HepG2 (cell line): ENCODE measurements around the gene CD1C. TPM values are rescaled to one million over a fixed set of nuclear protein-coding genes. Genes with fewer than 3 reads are reported as not detected.

Experiments
- ATAC-seq: fragments of 200-7000 bp; cut with Tn5 transposase; 3 replicates; pipeline ENCODE4 v1.9.1; 2020; ENCODE audit warnings: mild to moderate bottlenecking, moderate library complexity
- BruUV-seq: library from RNA; stranded (reverse); fragments of 400-500 nt; replicated peaks from 2 replicates; lab custom pipeline; 2021; lab: Mats Ljungman, UMichigan
- CTCF ChIA-PET: fragments of 300-600 bp; formaldehyde crosslinking; extraction: SDS; loops from one replicate; lab custom pipeline; 2021; ENCODE audit warnings: low total read pairs, inconsistent platforms, low intra/inter-chr PET ratio; lab: Yijun Ruan, JAX
- POLR2A ChIA-PET: fragments of 350-600 bp; sonication (Branson Sonifier 250); formaldehyde crosslinking; loops from one replicate; lab custom pipeline; 2020; ENCODE audit warnings: antibody characterized with exemption, inconsistent platforms; lab: Yijun Ruan, JAX
- DNase-seq: peaks from one replicate; pipeline ENCODE4 v3.0.0-alpha.2; 2015; ENCODE audit warnings: low spot score
- FAIRE-seq: peaks from 3 replicates; lab custom pipeline; 2011; peaks lifted over from hg19 to GRCh38; lab: Jason Lieb, UNC
- H2AFZ ChIP-seq: one replicate; pipeline ENCODE4 v1.6.1; 2011; ENCODE audit warnings: low read length, inconsistent platforms
- H3K27ac ChIP-seq: fragments of 300-600 bp; 3 replicates; pipeline ENCODE4 v1.8.0; 2011; ENCODE audit warnings: mixed run types, mild to moderate bottlenecking, mixed read lengths, low read length, inconsistent platforms; ENCODE audit not compliant: insufficient read depth; ENCODE audit errors: extremely low read length
- H3K27me3 ChIP-seq, 2 experiments: fragments of 200-600 bp in 1 of 2; 2 replicates in 1 of 2; 3 replicates in 1 of 2; pipeline versions ENCODE4 v1.6.0 to v1.8.0; 2011; ENCODE audit warnings: low read length in 2 of 2, mild to moderate bottlenecking in 2 of 2, moderate library complexity in 2 of 2, inconsistent platforms in 1 of 2; ENCODE audit not compliant: insufficient read depth in 2 of 2, control insufficient read depth in 1 of 2
- H3K36me3 ChIP-seq, 2 experiments: fragments of 200-600 bp in 1 of 2; replicated peaks in 1 of 2; 2 replicates in 1 of 2; 3 replicates in 1 of 2; pipeline versions ENCODE4 v1.5.1 to v1.8.0; 2011; ENCODE audit warnings: low read length in 2 of 2, inconsistent platforms in 1 of 2; ENCODE audit not compliant: insufficient read depth in 2 of 2, control insufficient read depth in 1 of 2
- H3K4me1 ChIP-seq: 2 replicates; pipeline ENCODE4 v1.5.1; 2012; ENCODE audit warnings: low read length, inconsistent platforms; ENCODE audit not compliant: insufficient read depth
- H3K4me2 ChIP-seq: 2 replicates; pipeline ENCODE4 v1.6.0; 2011; ENCODE audit warnings: low read depth, low read length, inconsistent platforms
- H3K4me3 ChIP-seq, 3 experiments: fragments of 200-600 bp in 1 of 3; sonication (generic), shearing (Covaris generic) in 1 of 3; replicated peaks in 1 of 3; 2 replicates each; pipeline ENCODE4 v1.5.1; 2011 to 2016; ENCODE audit warnings: low read length in 3 of 3, inconsistent platforms in 2 of 3, low read depth in 2 of 3, mild to moderate bottlenecking in 2 of 3, control low read depth in 1 of 3, mixed read lengths in 1 of 3; ENCODE audit not compliant: insufficient read depth in 1 of 3
- H3K79me2 ChIP-seq: one replicate; pipeline ENCODE4 v1.6.1; 2011; ENCODE audit warnings: low read length, inconsistent platforms; ENCODE audit not compliant: insufficient read depth
- H3K9ac ChIP-seq: 2 replicates; pipeline ENCODE4 v1.6.0; 2011; ENCODE audit warnings: mild to moderate bottlenecking, low read depth, low read length, inconsistent platforms; ENCODE audit not compliant: insufficient read depth
- H3K9me3 ChIP-seq: 2 replicates; pipeline ENCODE4 v1.5.1; 2012; ENCODE audit warnings: mild to moderate bottlenecking, low read length
- H4K20me1 ChIP-seq: 2 replicates; pipeline ENCODE4 v1.6.0; 2011; ENCODE audit warnings: inconsistent platforms, mild to moderate bottlenecking, low read length, moderate library complexity; ENCODE audit not compliant: insufficient read depth
- AKAP8 ChIP-seq: sonication (generic); formaldehyde crosslinking; IDR thresholded peaks from 2 replicates; pipeline ENCODE4 v1.5.1; 2020; ENCODE audit warnings: mild to moderate bottlenecking, missing genetic modification reagents
- ATAD3A ChIP-seq: sonication (generic); formaldehyde crosslinking; IDR thresholded peaks from 2 replicates; pipeline ENCODE4 v1.4.0; 2020; ENCODE audit warnings: missing genetic modification reagents
- FLYWCH1 ChIP-seq: sonication (generic); formaldehyde crosslinking; IDR thresholded peaks from 2 replicates; pipeline ENCODE4 v1.8.1; 2023; ENCODE audit warnings: mild to moderate bottlenecking, missing genetic modification reagents
- GRHL1 ChIP-seq: sonication (generic); formaldehyde crosslinking; conservative IDR thresholded peaks from 2 replicates; pipeline ENCODE4 v1.8.0; 2022; ENCODE audit warnings: missing genetic modification reagents
- HOMEZ ChIP-seq: IDR thresholded peaks from 2 replicates; pipeline ENCODE4 v1.6.1; 2016; ENCODE audit warnings: low read depth
- ISL2 ChIP-seq: sonication (generic); formaldehyde crosslinking; IDR thresholded peaks from 2 replicates; pipeline ENCODE4 v1.5.0; 2020; ENCODE audit warnings: missing genetic modification reagents
- KAT2B ChIP-seq: fragments of 150-350 bp; IDR thresholded peaks from 2 replicates; pipeline ENCODE4 v1.6.1; 2014; ENCODE audit warnings: low read depth, low read length, borderline replicate concordance
- KAT8 ChIP-seq: IDR thresholded peaks from 2 replicates; pipeline ENCODE4 v1.6.1; 2016; ENCODE audit warnings: missing genetic modification reagents, missing compliant biosample characterization
- NAIF1 ChIP-seq: sonication (generic); formaldehyde crosslinking; IDR thresholded peaks from 2 replicates; pipeline ENCODE4 v1.5.0; 2020; ENCODE audit warnings: mild to moderate bottlenecking, missing genetic modification reagents, borderline replicate concordance
- SNAI1 ChIP-seq: sonication (generic); formaldehyde crosslinking; IDR thresholded peaks from 2 replicates; pipeline ENCODE4 v1.5.0; 2020; ENCODE audit warnings: mild to moderate bottlenecking, missing genetic modification reagents, borderline replicate concordance
- SRF ChIP-seq: IDR thresholded peaks from 2 replicates; pipeline ENCODE4 v1.6.1; 2011; ENCODE audit warnings: mild to moderate bottlenecking, low read depth, low read length, moderate library complexity
- ZBTB21 ChIP-seq: sonication (generic); formaldehyde crosslinking; IDR thresholded peaks from 2 replicates; pipeline ENCODE4 v1.4.0; 2020; ENCODE audit warnings: missing genetic modification reagents
- ZBTB44 ChIP-seq: sonication (generic); formaldehyde crosslinking; IDR thresholded peaks from 2 replicates; pipeline ENCODE4 v1.4.0; 2020; ENCODE audit warnings: missing genetic modification reagents
- ZNF414 ChIP-seq: sonication (generic); formaldehyde crosslinking; IDR thresholded peaks from 2 replicates; pipeline ENCODE4 v1.5.0; 2020; ENCODE audit warnings: missing genetic modification reagents
- ZNF557 ChIP-seq: sonication (generic); formaldehyde crosslinking; IDR thresholded peaks from 2 replicates; pipeline ENCODE4 v1.4.0; 2020; ENCODE audit warnings: missing genetic modification reagents
- WGBS: methylation state at CpG from one replicate; pipeline ENCODE4 v1.1.6; 2017; ENCODE audit warnings: low lambda C conversion rate; 5-methylcytosine and 5-hydroxymethylcytosine counted together
- in situ Hi-C: cut with HindIII; loops from 2 replicates; pipeline ENCODE4 v1.10.0; 2017; ENCODE audit warnings: low pct_unique_long_range_greater_than_20kb; ENCODE audit not compliant: extremely low pct_ligation_motif_present
- intact Hi-C: fragments of 100-400 bp; cut with micrococcal nuclease; formaldehyde crosslinking; loops from one replicate; pipeline ENCODE4 v1.10.0; 2022; ENCODE audit not compliant: unreplicated experiment
- polyA plus RNA-seq, 8 experiments: library from polyadenylated mRNA; depleted of rRNA in 3 of 8; stranded (reverse) in 7 of 8; unstranded in 1 of 8; fragments of >200 nt; fragmentation: Illumina TruSeq in 4 of 8; extraction: Trizol in 4 of 8; gene quantifications; 2 replicates each; pipeline versions ENCODE4 v1.2.1 to v1.2.3, GENCODE V29; 2011 to 2016; ENCODE audit warnings: low read depth in 4 of 8, missing spikeins in 1 of 8, mixed read lengths in 1 of 8; ENCODE audit not compliant: insufficient read depth in 1 of 8
- total RNA-seq, 5 experiments: library from RNA; depleted of rRNA; stranded (reverse); fragments of >200 nt; fragmentation: Illumina TruSeq; extraction: Trizol; gene quantifications; 2 replicates each; pipeline ENCODE4 v1.2.3, GENCODE V29; 2016; ENCODE audit warnings: low read depth in 1 of 5
- TF ChIP-seq, protein P1 (sequence below): sonication (generic); formaldehyde crosslinking; IDR thresholded peaks from 2 replicates; pipeline ENCODE4 v1.8.0; 2022; ENCODE audit warnings: missing genetic modification reagents, mild to moderate bottlenecking, moderate library complexity, borderline replicate concordance

CD1C gene
- total and polyA plus RNA-seq, 2 of the 13 experiments (the other 11 are each of a cell fraction or from before 2014, with no cell fraction given) = not detected

DNA sequence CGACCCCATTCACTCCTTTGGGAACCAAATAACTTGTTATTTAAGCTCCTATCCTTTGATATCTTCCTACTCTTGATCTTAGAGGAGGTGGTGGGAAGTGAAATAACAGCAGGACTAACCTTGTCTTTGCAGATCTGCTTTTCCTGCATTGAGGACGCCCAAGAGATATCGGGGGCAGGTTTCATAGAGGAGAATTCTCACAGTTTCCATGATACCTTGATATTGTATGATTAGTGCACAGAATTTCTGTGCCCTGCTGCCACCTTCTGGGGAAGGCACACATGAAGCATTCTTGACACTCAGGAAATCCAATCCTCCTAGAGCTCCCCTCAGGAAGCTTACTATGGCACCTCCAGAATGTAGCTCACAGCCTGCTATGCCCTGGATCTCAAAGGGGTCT, 40.0 kb downstream of the CD1C start:
- DNase-seq (no peak), FAIRE-seq (no peak), ATAC-seq (no peak)
- intact Hi-C loops (no loop called here), in situ Hi-C loops (no loop called here)
- CTCF ChIA-PET = no interaction called here
- 2% methylated on average over 3 of the region's 3 CpGs for WGBS
- Histone ChIP-seq H3K79me2 (no peaks in the 10 kb centered on the region), H3K9me3 (peaks cover 2% of the 10 kb centered on the region; the same call in 1 of the 2 replicates), H3K27ac (no peak overlapping the region), H3K36me3 (no peaks in the 10 kb centered on the region), H3K4me1 (no peaks in the 10 kb centered on the region), H4K20me1 (no peaks in the 10 kb centered on the region), H3K4me3 (no peak overlapping the region), H3K9ac (no peak overlapping the region), H2AFZ (no peak overlapping the region), H3K27me3 (no peaks in the 10 kb centered on the region), H3K4me2 (no peak overlapping the region)
- no TSS peak for BruUV-seq
- TF ChIP-seq ATAD3A (CRISPR knock-in tag) (no peak), KAT8 (no peak), ZBTB21 (CRISPR knock-in tag) (no peak), GRHL1 (CRISPR knock-in tag) (no peak), ISL2 (CRISPR knock-in tag) (no peak), FLYWCH1 (CRISPR knock-in tag) (no peak), SNAI1 (CRISPR knock-in tag) (no peak), NAIF1 (no peak), ZNF557 (no peak), HOMEZ (no peak), SRF (no peak), ZBTB44 (CRISPR knock-in tag) (no peak), ZNF414 (CRISPR knock-in tag) (no peak), AKAP8 (no peak), KAT2B (no peak)
- TF ChIP-seq, protein P1, sequence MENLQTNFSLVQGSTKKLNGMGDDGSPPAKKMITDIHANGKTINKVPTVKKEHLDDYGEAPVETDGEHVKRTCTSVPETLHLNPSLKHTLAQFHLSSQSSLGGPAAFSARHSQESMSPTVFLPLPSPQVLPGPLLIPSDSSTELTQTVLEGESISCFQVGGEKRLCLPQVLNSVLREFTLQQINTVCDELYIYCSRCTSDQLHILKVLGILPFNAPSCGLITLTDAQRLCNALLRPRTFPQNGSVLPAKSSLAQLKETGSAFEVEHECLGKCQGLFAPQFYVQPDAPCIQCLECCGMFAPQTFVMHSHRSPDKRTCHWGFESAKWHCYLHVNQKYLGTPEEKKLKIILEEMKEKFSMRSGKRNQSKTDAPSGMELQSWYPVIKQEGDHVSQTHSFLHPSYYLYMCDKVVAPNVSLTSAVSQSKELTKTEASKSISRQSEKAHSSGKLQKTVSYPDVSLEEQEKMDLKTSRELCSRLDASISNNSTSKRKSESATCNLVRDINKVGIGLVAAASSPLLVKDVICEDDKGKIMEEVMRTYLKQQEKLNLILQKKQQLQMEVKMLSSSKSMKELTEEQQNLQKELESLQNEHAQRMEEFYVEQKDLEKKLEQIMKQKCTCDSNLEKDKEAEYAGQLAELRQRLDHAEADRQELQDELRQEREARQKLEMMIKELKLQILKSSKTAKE (CRISPR knock-in tag) = no peak
- POLR2A ChIA-PET = no interaction called here
